KOPT-K1 (cell line): ENCODE measurements around the gene CCDC9B.
A peak's percentile ranks its signal among the peaks of the same experiment; 100 is the strongest.

Experiments
- H3K27ac ChIP-seq: fragments of 200-600 bp; sonication (generic); 2 replicates; pipeline ENCODE4 v1.5.1; 2016; ENCODE audit warnings: antibody characterized with exemption, mild to moderate bottlenecking, low read depth, low read length; ENCODE audit not compliant: poor library complexity, severe bottlenecking
- H3K36me3 ChIP-seq: fragments of 200-600 bp; sonication (generic); 2 replicates; pipeline ENCODE4 v1.5.1; 2017; ENCODE audit warnings: antibody characterized with exemption, mild to moderate bottlenecking, low read length, moderate library complexity; ENCODE audit not compliant: insufficient read depth
- H3K9me3 ChIP-seq: fragments of 200-600 bp; sonication (generic); 2 replicates; pipeline ENCODE4 v1.5.1; 2017; ENCODE audit warnings: antibody characterized with exemption, low read length, mild to moderate bottlenecking; ENCODE audit not compliant: insufficient read depth, poor library complexity, severe bottlenecking

CCDC9B gene

GRCh38 chr15:40331026-40331425 is 9.7 kb downstream of the CCDC9B start:
- Histone ChIP-seq H3K36me3 (no peaks in the 10 kb centered on the region), H3K9me3 (no peaks in the 10 kb centered on the region), H3K27ac (no peak overlapping the region)

DNA sequence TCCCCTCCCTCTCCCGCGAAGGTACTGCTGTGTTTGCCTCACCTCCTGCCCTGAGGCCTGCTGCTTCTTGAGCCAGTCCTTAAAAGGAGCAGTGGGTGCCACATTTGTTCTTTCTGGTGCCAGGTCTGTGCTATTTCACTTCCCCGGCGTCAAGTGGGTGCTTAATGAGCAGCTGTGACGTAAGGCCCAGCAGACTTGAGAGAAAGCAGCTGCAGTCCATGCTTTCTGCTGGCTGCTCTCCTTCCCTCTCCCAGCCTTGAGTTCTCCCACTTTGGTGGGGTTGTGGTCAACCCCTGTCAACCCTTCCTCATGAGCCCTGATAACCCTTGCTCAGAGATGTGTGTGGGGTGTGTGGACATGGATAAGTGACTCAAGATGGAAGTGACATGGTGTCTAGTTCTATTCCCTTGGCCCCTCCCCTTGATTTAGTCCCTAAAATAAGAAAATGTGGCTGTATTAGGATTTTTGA is 10.3 kb downstream of the CCDC9B start:
- Histone ChIP-seq H3K9me3 (no peaks in the 10 kb centered on the region), H3K36me3 (no peaks in the 10 kb centered on the region), H3K27ac (no peak overlapping the region)

GRCh38 chr15:40329804-40330203 is 10.9 kb downstream of the CCDC9B start:
- Histone ChIP-seq H3K9me3 (no peaks in the 10 kb centered on the region), H3K36me3 (no peaks in the 10 kb centered on the region), H3K27ac (no peak overlapping the region)

- peak overlapping the region; percentile 19 for H3K27ac ChIP-seq
- H3K36me3 ChIP-seq: no peaks in the 10 kb centered on the region
These were observed 12.0 kb downstream of the CCDC9B start for GRCh38 chr15:40328751-40329150.

GRCh38 chr15:40328176-40328575 is 12.6 kb downstream of the CCDC9B start:
- Histone ChIP-seq H3K36me3 (no peaks in the 10 kb centered on the region), H3K27ac (peak overlapping the region; percentile 19)

More at GRCh38 chr15:40328751-40329150, 12.0 kb downstream of the CCDC9B start:
- no peaks in the 10 kb centered on the region for H3K9me3 ChIP-seq

DNA sequence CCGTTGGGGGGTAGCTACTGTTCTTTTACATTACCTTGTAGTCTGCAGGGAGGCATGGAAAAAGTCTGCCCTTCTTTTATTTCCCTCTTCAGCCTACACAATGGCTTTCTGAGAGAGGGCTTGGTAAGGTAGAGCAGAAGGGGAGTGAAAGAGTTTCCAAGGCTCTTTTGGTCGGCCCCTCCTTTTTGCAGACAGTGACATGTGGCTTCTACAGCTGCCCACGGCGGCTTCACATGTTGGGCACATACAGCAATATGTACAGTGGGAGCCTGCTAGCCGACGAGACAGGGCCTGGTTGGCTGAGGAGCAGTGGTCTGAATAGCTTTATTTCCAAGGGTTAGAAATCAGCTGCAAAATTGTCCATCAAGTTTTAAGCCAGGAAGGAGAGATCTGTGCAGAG is 13.3 kb downstream of the CCDC9B start:
- H3K9me3 ChIP-seq: no peaks in the 10 kb centered on the region
- no peaks in the 10 kb centered on the region for H3K36me3 ChIP-seq
- no peak overlapping the region for H3K27ac ChIP-seq

More at GRCh38 chr15:40328176-40328575, 12.6 kb downstream of the CCDC9B start:
- H3K9me3 ChIP-seq: no peaks in the 10 kb centered on the region

DNA sequence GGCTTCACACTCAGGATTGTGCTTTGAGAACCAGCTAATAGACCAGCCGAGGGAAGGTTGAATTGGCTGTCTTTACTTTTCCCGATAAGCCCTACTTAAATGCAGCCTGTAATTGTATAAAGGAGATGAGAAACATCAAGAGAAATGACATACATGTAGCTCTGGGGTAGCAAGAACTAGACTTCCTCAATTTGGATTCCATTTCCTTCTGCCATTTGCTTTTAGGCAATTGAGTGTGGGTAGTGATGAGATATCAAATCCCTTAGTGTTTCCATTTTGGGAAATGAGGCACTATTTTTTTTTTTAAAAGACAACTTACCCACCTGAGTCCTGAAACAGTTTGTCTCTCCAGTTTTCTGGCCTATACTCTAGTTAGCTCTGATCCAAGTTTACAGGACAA is 15.0 kb downstream of the CCDC9B start:
- Histone ChIP-seq H3K27ac (no peak overlapping the region), H3K36me3 (no peaks in the 10 kb centered on the region), H3K9me3 (no peaks in the 10 kb centered on the region)

GRCh38 chr15:40325188-40325587 is 15.6 kb downstream of the CCDC9B start:
- Histone ChIP-seq H3K36me3 (no peaks in the 10 kb centered on the region), H3K27ac (no peak overlapping the region), H3K9me3 (no peaks in the 10 kb centered on the region)

DNA sequence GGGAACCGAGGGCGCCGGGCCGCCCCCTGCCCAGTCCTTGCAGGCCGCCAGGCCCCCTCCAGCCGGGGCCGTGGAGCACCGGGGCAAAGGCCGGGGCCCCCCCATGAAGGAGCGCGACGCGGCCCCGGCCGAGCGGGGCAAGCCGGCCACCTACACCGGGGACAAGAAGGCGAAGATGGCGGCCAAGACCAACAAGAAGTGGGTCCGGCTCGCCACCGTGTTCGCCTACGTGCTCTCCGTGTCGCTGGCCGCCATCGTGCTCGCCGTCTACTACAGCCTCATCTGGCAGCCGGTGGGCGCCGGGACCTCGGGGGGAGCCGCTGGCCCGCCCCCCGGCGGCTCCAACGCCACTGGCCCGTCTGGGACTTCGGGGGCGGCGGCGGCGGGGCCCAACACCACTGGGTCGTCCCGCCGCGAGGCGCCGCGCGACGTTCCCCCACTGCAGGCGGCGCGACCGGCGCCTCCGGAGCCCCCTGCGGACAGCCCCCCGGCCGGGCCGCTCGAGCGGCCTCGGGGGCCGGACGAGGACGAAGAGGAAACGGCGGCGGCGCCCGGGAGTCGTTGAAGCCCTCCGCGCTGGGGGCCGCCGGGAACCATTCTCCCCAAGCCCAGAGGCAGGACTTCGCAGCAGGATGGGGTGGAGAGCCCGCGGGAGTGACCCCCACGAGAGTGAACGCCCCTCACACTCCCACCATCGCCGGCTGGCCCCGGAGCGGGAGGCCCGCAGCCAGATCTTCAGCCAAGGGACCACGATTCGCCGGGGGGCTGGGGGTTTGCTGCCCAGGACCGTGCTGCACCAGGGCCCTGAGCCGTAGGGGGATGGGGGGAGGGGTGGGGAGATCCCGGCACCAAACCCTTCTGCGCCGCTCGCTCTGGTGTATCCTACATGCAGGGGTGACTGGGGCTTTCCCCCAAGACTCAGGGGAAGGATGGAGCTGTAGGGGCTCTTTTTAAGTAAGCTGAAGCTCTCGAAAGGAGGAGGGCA is 16.5 kb downstream of the CCDC9B start:
- Histone ChIP-seq H3K9me3 (no peaks in the 10 kb centered on the region), H3K36me3 (no peaks in the 10 kb centered on the region), H3K27ac (no peak overlapping the region)

DNA sequence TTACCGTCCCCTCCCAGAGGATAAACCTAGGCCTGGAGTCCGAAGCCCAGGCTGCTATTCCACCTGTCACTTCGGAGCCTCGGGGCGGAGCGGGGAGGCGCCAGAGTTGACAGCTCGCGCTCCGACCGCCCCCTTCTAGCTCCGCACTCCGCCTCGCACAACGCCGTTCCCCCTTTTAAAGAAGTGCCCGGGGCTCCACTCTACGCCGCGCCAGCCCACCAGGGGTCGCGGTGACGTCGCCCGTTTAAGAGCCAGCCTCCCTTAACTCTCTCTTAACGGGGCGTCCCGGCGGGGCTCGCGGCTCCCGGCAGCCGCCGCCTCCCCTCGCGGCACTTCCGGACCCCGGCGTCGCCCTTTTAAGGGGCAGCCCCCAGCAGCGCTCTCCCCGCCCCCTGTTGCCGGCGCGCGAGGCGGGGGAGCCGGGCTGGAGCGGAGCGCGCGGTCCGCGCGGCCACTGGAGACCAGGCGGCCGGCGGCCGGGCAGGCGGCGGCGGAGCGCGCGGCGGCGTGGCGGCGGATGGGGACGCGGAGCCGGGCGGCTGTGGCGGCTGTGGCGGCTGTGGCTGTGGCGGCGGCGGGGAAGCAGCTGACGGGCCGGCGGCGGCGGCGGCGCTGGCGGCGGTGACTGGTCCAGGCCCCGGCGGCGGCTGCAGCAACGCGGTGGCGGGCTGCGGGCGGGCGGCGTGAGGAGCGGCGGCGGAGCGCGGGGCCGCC is 17.3 kb downstream of the CCDC9B start, which contains the start of gene INAFM2:
Gene INAFM2, plus strand, starts transcription at position 454 of the 714 bp plus-strand sequence. CDS start 364 bp downstream, outside the sequence.
- no peak within 1 kb of the TSS for H3K27ac ChIP-seq
- no peaks in the 10 kb centered on the region for H3K9me3 ChIP-seq
- H3K36me3 ChIP-seq: no peaks in the 10 kb centered on the region

DNA sequence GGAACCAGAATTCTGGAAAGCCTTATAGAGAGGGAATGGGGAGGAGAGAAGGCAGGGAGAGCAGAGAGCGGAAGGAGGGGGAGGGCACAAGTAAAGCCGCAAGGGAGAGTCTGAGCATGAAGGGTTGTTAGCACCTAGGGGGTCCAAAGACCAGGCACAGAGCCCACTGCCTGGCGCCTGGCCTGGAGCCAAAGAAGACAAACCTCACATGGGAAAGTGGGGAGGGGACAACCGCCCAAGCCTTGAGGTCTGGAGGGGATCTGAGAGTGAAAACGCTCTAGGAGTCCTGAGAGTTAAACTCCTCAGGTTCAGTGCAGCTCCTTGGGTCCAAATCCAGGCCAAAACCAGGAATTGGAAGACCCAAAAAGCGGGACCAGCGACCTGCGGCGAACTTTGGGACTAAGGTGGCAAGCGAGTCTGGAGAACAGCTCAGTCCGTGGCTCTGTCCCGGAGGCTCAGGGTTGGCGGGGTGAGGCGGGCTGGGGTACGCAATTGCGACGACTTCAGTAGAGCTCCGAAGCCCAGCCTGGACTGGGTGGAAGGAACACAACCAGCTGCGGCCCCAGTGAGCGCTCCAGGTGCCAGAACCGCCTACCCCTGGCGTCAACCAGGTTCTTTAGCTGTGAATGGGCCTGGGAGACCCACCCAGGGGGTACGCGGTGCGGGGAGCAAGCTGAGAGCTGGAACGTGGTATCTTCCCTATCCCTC is 18.1 kb downstream of the CCDC9B start:
- H3K27ac ChIP-seq: no peak overlapping the region
- no peaks in the 10 kb centered on the region for H3K9me3 ChIP-seq

GRCh38 chr15:40320931-40321371 is 19.8 kb downstream of the CCDC9B start:
- no peaks in the 10 kb centered on the region for H3K36me3 ChIP-seq
- no peaks in the 10 kb centered on the region for H3K9me3 ChIP-seq
- H3K27ac ChIP-seq: no peak overlapping the region

More for the DNA sequence above, 18.1 kb downstream of the CCDC9B start:
- no peaks in the 10 kb centered on the region for H3K36me3 ChIP-seq

GRCh38 chr15:40320409-40320808 is 20.3 kb downstream of the CCDC9B start:
- H3K36me3 ChIP-seq: no peaks in the 10 kb centered on the region
- H3K27ac ChIP-seq: no peak overlapping the region
- no peaks in the 10 kb centered on the region for H3K9me3 ChIP-seq

DNA sequence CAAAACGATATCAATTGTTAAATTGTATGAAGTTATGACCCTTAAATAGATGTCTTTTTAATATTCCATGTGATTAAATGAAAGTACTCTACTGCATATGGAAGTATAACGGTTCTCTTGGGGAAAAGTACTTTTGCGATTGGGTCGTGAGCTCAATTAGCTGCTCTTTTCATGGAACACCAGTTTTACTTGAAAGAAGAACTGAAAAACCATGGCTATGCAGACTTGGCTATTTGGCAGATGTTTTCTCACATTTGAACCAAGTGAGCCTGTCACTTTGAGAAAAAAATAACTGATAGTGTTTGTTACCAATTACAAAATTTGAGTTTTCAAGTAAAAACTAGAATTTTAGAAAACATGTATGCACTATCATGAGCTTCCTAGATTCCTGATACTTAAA is 23.2 kb downstream of the CCDC9B start:
- H3K36me3 ChIP-seq: no peaks in the 10 kb centered on the region
- no peak overlapping the region for H3K27ac ChIP-seq

GRCh38 chr15:40316931-40317330 is 23.8 kb downstream of the CCDC9B start:
- Histone ChIP-seq H3K36me3 (no peaks in the 10 kb centered on the region), H3K9me3 (no peaks in the 10 kb centered on the region), H3K27ac (no peak overlapping the region)

More for the DNA sequence above, 23.2 kb downstream of the CCDC9B start:
- no peaks in the 10 kb centered on the region for H3K9me3 ChIP-seq
